RWPE1 (cell line): ENCODE results near the gene KREMEN2.

Source experiments
- CTCF ChIA-PET: fragments of 350-600 bp; sonication (Branson Sonifier 250); formaldehyde crosslinking; extraction: SDS; loops from one replicate; lab custom pipeline; 2021; lab: Yijun Ruan, JAX
- POLR2A ChIA-PET: fragments of 400-600 bp; formaldehyde crosslinking; extraction: SDS; loops from one replicate; lab custom pipeline; 2020; ENCODE audit warnings: antibody characterized with exemption; ENCODE audit not compliant: low non-redundant PET; lab: Yijun Ruan, JAX
- DNase-seq: peaks from one replicate; pipeline ENCODE4 v3.0.0; 2012; ENCODE audit warnings: low spot score
- H3K27ac ChIP-seq: fragments of 450-650 bp; 2 replicates; pipeline ENCODE4 v1.5.1; 2017
- CTCF ChIP-seq: fragments of 450-650 bp; conservative IDR thresholded peaks from 2 replicates; pipeline ENCODE4 v1.5.1; 2017; ENCODE audit warnings: low read depth, mild to moderate bottlenecking

Gene KREMEN2

GRCh38 chr16:3009568-3010390, 45.7 kb downstream of the KREMEN2 start:
- H3K27ac ChIP-seq: no peak overlapping the region
- DNase-seq: peak; percentile 65
- no peak for TF ChIP-seq CTCF
- CTCF ChIA-PET: interaction anchor here (0.6 to 1.7 kb wide), 6 partner anchors 12 to 282 kb away, joined by 3 to 6 read pairs (median 3); no protein-coding TSS in a partner anchor
- POLR2A ChIA-PET: interaction anchor here (0.6 to 3.7 kb wide), 4 partner anchors 12 to 1086 kb away, joined by 3 to 49 read pairs (median 4); partner anchors contain the start of gene TNFRSF12A

GRCh38 chr16:3010510-3010909, 46.4 kb downstream of the KREMEN2 start:
- H3K27ac ChIP-seq: no peak overlapping the region
- DNase-seq: no peak
- ChIA-PET POLR2A (interaction anchor here (0.6 to 3.7 kb wide), 4 partner anchors 11 to 1087 kb away, joined by 3 to 49 read pairs (median 6); partner anchors contain the start of gene TNFRSF12A), CTCF (interaction anchor here (0.7 to 1.7 kb wide), 4 partner anchors 12 to 26 kb away, joined by 3 to 6 read pairs (median 4); no protein-coding TSS in a partner anchor)
- TF ChIP-seq CTCF: no peak

GRCh38 chr16:3012246-3012645, 48.2 kb downstream of the KREMEN2 start:
- ChIA-PET POLR2A (interaction anchor here (3.7 kb wide), 1 partner anchor 9 kb away, joined by 49 read pairs; the partner anchor contains the start of gene TNFRSF12A), CTCF (interaction anchor here (0.9 to 1.7 kb wide), 2 partner anchors 9 to 15 kb away, joined by 3 to 5 read pairs; no protein-coding TSS in a partner anchor)
- no peak for TF ChIP-seq CTCF
- H3K27ac ChIP-seq: no peak overlapping the region
- no peak for DNase-seq

GRCh38 chr16:3012828-3013420, 48.8 kb downstream of the KREMEN2 start, which contains the start of gene CLDN9:
CLDN9 (plus strand) TSS chr16:3012923; CDS start chr16:3013363, 440 bp downstream.
- POLR2A ChIA-PET: interaction anchor here (3.7 kb wide), 1 partner anchor 9 kb away, joined by 49 read pairs; the partner anchor contains the start of gene TNFRSF12A
- H3K27ac ChIP-seq: no peak within 1 kb of the TSS
- no peak for DNase-seq

GRCh38 chr16:3013491-3013951, 49.4 kb downstream of the KREMEN2 start:
- no peak overlapping the region for H3K27ac ChIP-seq
- POLR2A ChIA-PET: no interaction called here
- no peak for TF ChIP-seq CTCF
- DNase-seq: no peak
- CTCF ChIA-PET: interaction anchor here (0.7 to 1.0 kb wide), 2 partner anchors 9 to 351 kb away, joined by 3 to 6 read pairs; no protein-coding TSS in a partner anchor

More at GRCh38 chr16:3012828-3013420, 48.8 kb downstream of the KREMEN2 start, which contains the start of gene CLDN9:
- CTCF ChIA-PET: no interaction called here
- no peak for TF ChIP-seq CTCF
